Vein endothelial cell (primary cell): ENCODE data around the gene RAD1. TPM values are rescaled to one million over a fixed set of nuclear protein-coding genes. Genes with fewer than 3 reads are reported as not detected.

Experiments
- total RNA-seq: library from RNA; depleted of rRNA; stranded (reverse); fragments of >200 nt; gene quantifications from 2 replicates; pipeline ENCODE4 v1.2.3, GENCODE V29; 2012

Gene RAD1
- 16.7 and 24.5 TPM in 2 replicates for total RNA-seq

GRCh38 chr5:34915139-34915855 lies at the start of gene RAD1, which contains the start of gene BRIX1:
TSS of gene RAD1 (minus strand) at chr5:34915504. CDS start at chr5:34914892, 612 bp downstream.
TSS of gene BRIX1 (plus strand) at chr5:34915711. CDS start at chr5:34915739, 28 bp downstream.

GRCh38 chr5:34929134-34929719 lies 13.9 kb upstream of the RAD1 start, which contains the start of gene DNAJC21:
TSS of gene DNAJC21 (plus strand) at chr5:34929559. CDS start at chr5:34929820, 261 bp downstream.

Other genes starting within 250 kb of the RAD1 start
- under 0.01 and 0.19 TPM in 2 replicates for gene TTC23L, start 76.3 kb downstream of the RAD1 start, total RNA-seq
- 25.2 and 34.5 TPM in 2 replicates for gene BRIX1, start 207 bp upstream of the RAD1 start, total RNA-seq
- gene DNAJC21, start 14.1 kb upstream of the RAD1 start, total RNA-seq: 17.0 and 26.6 TPM in 2 replicates
- not detected in 2 replicates for gene AGXT2, start 132.4 kb upstream of the RAD1 start, total RNA-seq